GM19239 (cell line): ENCODE results near the gene PNPLA8.
"Not testable (repeated sequence)": the region's sequence is repeated elsewhere in the genome, so short reads cannot be mapped to it uniquely, and the experiment has no call there.

Experiments used
- DNase-seq: peaks from one replicate; pipeline ENCODE4 v3.0.0; 2011; ENCODE audit warnings: low spot score; ENCODE audit not compliant: insufficient read length
- FAIRE-seq: peaks from 2 replicates; lab custom pipeline; 2011; peaks lifted over from hg19 to GRCh38; lab: Jason Lieb, UNC

The PNPLA8 gene, protein sequence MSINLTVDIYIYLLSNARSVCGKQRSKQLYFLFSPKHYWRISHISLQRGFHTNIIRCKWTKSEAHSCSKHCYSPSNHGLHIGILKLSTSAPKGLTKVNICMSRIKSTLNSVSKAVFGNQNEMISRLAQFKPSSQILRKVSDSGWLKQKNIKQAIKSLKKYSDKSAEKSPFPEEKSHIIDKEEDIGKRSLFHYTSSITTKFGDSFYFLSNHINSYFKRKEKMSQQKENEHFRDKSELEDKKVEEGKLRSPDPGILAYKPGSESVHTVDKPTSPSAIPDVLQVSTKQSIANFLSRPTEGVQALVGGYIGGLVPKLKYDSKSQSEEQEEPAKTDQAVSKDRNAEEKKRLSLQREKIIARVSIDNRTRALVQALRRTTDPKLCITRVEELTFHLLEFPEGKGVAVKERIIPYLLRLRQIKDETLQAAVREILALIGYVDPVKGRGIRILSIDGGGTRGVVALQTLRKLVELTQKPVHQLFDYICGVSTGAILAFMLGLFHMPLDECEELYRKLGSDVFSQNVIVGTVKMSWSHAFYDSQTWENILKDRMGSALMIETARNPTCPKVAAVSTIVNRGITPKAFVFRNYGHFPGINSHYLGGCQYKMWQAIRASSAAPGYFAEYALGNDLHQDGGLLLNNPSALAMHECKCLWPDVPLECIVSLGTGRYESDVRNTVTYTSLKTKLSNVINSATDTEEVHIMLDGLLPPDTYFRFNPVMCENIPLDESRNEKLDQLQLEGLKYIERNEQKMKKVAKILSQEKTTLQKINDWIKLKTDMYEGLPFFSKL

DNA sequence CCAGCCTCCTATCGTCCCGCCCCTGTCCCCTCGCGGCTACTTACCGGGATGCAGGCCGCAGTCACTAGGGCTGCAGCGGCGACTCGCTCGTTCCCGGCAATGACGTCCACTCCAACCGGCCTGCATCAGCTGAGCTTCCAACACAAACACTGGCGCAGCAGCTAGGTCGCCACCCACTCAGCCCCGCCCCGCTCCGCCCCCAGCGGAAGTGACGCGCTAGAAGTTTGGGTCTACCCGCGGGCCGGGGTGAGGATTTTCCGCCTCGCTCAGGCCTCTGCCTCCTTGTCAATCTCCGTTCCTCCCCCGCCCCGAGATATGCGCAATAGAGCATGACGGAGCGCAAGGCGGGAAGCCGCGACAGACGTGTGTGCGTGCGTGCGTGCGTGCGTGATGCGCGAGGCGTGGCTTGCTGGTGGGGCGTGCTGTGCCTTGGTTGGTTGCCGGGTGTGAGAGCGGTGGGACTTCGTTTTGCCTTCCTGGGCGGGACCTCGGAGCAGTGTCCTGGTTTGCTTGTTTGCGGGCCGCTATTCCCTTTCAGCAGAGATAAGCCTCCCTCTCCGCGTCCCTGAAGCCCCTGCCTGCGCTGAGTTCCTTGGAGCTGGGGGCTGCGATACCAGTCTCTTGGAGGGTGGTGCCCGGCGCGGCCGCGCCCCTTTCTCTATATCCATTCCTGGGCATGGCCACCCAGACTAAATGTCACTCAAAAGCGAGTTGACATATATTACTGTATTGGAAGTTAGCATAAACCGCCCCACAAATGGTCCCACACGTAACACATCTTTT is at the start of gene PNPLA8:
Gene PNPLA8, minus strand, starts transcription at position 151 of the 783 bp plus-strand sequence. CDS start 10,644 bp downstream, outside the sequence.
- peak; percentile 96 for FAIRE-seq
- peak; percentile 80 for DNase-seq

DNA sequence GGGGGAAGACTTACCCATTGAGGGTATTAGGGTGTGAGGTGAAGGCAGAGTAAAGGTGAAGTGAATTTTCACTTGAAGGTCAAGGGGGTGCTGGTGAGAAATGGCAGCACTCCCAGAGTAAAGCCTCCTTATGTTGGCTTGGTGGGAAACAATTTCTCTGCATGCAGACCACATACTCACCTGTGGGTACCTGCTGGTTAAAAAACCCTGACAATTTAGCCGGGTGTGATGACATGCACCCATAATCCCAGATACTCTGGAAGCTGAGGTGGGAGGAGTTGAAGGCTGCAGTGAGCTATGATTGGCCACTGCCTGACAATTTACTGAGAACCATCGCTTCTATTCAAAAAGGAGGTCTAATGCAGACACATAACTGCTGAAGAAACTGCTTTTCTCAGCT is 49.2 kb upstream of the PNPLA8 start:
- no peak for DNase-seq
- FAIRE-seq = no peak

DNA sequence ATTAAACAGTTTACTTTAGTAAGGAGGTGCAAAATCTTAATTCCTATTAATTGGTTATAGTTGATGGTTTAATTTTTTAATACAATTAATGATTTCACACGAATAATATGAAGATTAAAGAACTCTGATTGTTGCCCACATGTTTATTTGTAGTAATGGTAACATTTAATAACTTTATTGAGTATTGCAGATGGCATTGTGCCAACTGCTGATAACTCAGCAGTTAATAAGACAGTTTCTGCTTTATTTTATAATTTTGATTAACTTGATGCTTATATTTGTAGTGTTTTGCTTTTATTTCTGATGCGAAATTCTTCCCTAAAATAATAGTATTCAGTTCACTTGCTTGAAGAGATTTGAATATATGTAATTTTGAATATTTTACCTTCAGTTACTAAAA is 46.5 kb upstream of the PNPLA8 start:
- no peak for FAIRE-seq

DNA sequence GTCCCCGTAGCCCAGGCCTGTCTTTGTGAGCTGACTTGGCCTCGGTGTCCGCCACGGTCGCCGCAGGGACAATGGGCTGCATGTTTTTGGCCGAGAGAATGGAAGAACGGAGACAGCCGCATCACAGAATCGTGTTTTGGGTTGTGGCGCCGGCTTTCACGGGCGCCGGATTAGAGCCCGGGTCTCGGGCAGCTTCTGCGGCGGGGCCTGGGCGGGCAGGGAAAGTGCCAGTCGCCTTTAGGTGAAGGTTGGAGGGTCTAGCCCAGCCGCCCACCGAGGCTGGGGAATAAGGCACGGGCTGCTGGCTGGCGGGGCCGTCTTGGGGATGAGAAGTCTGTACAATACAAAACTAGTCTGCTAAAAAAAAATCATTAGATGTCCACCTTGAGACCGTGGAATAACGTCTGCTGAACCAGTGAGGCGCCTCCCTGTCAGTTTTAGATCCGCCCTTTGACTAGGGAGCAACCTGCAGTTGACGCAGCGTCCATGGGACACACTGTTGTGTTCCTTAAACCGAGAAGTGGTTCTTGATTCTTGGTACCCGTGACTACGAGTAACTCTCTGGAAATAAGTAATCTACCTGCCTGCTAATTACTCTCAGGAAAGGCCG is 44.3 kb upstream of the PNPLA8 start:
- DNase-seq (no peak), FAIRE-seq (no peak)

More for the DNA sequence above, 46.5 kb upstream of the PNPLA8 start:
- no peak for DNase-seq

DNA sequence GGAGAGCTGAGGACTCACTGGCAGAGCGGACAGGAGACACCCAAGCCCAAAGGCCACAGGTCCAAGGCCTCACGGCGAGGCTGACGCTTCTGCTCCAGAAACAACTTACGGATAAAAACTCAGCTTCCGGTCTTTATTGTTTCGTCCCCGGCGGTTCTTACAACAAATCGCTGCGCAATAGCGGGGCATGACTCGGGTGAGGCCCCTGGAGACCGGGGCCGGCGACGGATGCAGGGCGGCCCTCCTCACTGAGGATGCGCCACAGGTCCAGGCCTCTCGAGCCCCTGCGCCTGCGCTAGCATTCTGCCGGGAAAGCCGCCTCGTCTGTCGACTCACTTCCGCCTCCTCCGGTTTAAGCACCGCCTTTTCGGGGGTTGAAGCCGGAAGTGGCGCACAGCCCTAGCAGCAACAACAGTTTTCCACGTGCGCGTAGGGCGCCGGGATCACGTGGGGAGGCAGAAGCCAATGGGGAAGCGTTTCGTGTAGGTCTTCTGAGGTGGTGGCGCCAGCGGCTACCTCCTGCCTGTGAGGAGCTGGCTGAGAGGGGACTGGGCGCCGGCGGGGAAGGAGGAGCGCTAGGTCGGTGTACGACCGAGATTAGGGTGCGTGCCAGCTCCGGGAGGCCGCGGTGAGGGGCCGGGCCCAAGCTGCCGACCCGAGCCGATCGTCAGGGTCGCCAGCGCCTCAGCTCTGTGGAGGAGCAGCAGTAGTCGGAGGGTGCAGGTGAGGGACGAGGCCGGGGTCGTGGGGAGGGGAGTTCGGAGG is 43.6 kb upstream of the PNPLA8 start, which contains the start of the genes DNAJB9 and THAP5:
Gene DNAJB9, plus strand, starts transcription at position 494 of the 765 bp plus-strand sequence. CDS start 1,853 bp downstream, outside the sequence.
Gene THAP5, minus strand, starts transcription at position 326 of the 765 bp plus-strand sequence. Its CDS starts 137 bp downstream, at position 189.
- DNase-seq = peak; percentile 87
- FAIRE-seq = peak; percentile 99

DNA sequence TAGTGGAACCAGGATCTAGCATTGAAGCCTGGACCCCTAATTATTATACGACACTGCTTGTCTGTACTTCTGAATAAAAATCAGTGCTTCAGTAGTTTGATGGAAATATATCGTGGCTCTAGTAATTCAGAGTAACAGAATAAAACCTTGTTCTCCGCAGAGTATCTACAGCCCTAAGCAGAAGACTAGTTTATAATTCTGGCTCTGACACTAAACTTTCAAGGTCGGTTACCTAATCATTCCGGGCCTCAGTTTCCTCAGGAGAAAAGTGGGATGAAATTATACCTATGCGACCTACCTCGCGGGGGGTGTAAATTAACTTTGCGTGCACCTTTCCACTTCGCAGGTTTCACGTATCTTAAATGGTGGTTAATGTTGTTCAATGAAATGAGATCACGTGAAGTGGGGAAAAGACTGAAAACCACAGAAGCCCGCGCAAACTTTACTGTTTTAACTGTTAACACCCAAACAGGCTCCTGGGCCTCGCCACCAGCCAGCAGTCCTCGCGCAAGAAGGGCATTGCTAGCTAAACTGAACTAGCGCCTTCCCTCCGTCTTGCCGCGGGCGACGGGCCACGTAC is 43.0 kb upstream of the PNPLA8 start:
- no peak for DNase-seq
- peak; percentile 33 for FAIRE-seq

DNA sequence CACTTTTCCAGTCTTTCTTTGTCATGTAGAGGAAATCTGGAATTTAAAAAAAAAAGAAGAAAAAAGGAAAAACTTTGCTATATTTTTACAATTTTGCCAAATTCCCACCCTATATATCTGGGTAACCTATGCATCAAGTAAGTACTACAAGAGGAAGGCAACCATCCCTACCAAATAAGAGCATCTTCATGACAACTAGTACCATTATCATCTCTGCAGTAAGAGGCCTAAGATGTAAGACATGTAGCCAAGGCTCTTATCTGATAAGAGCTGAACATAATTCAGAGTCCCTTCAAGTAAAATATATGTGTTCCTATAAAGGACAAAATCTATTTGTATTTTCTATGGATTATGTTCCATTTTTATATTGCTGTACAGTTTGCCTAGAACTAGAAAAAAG is 40.1 kb upstream of the PNPLA8 start:
- FAIRE-seq (no peak), DNase-seq (no peak)

DNA sequence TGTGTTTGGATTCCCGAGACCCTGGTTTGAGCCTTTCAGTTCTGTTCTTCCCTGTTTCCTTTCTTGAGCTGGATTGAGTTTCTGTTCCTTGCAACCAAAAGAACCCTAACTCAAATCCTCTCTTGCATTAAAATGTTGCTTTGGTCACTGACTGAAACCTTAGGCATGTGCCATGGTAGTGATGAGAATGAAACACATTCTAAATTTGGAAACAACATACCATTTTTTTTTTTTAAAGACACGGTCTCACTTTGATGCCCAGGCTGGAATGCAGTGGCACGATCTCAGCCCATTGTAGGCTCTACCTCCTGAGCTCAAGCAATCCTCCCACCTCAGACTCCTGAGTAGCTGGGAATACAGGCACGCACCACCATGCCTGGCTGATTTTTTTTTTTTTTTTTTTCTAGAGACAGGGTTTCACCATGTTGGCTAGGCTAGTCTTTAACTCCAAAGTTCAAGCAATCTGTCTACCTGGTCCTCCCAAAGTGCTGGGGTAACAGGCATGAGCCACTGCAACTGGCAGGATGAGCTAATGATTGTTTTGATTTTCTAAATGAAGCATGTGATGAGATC is 35.2 kb upstream of the PNPLA8 start:
- FAIRE-seq (no peak), DNase-seq (no peak)

DNA sequence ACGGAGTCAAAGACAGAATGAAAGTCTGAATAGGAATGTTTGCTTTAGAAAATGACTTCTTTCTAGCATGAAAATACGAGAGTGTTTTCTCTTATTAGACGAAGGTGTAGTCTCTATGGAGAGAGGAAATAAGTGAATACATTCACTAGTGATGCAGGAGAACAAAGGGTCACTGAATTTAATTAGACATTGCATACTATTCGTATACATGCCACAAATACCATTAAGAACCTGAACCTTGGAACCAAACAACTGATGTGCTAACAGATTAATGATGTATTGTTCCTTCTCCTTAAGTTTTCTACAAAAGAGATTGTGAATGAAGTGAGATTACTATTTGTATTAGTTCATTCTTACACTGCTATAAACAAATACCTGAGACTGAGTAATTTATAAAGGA is 33.3 kb upstream of the PNPLA8 start:
- DNase-seq (no peak), FAIRE-seq (peak; percentile 23)

DNA sequence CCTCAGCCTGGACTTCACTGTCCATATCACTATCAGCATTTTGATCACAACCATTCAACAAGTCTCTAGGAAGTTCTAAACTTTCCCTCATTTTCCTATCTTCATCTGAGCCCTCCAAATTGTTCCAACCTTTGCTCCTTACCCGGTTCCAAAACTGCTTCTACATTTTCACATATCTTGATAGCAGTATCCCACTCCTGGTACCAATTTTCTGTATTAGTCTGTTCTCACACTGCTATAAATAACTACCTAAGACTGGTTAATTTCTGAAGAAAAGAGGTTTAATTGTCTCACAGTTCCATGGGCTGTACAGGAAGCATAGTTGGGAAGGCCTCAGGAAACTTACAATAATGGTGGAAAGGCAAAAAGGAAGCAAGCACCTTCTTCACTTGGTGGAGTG is 31.7 kb upstream of the PNPLA8 start:
- FAIRE-seq (no peak), DNase-seq (no peak)

DNA sequence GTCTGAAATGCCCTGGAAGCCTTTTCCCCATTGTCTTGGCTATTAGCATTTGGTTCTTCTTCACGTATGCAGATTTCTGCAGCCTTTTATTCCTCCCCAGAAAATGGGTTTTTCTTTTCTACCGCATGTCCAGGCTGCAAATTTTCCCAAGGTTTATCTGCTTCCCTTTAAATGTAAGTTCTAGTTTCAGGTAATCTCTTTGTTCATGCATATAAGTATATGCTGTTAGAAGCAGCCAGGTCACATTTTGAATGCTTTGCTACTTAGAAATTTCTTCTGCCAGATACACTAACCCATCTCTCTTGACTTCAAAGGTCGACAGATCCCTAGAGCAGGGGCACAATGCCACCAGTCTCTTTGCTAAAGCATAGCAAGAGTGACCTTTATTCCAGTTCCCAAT is 31.3 kb upstream of the PNPLA8 start:
- FAIRE-seq = no peak

DNA sequence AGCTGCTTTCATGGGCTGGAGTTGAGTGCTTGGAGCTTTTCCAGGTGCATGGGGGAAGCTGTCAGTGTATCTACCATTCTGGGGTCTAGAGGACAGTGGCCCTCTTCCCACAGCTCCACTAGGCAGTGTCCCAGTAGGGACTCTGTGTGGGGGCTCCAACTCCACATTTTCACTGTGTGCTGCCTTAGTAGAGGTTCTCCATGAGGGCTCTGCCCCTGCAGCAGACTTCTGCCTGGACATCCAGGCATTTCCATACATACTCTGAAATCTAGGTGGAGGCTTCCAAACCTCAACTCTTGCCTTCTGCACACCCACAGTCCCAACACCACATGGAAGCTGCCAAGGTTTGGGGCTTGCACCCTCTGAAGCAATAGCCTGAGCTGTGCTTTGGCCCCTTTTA is 30.7 kb upstream of the PNPLA8 start:
- not testable (repeated sequence) for DNase-seq, FAIRE-seq

More for the DNA sequence above, 31.3 kb upstream of the PNPLA8 start:
- DNase-seq = no peak

DNA sequence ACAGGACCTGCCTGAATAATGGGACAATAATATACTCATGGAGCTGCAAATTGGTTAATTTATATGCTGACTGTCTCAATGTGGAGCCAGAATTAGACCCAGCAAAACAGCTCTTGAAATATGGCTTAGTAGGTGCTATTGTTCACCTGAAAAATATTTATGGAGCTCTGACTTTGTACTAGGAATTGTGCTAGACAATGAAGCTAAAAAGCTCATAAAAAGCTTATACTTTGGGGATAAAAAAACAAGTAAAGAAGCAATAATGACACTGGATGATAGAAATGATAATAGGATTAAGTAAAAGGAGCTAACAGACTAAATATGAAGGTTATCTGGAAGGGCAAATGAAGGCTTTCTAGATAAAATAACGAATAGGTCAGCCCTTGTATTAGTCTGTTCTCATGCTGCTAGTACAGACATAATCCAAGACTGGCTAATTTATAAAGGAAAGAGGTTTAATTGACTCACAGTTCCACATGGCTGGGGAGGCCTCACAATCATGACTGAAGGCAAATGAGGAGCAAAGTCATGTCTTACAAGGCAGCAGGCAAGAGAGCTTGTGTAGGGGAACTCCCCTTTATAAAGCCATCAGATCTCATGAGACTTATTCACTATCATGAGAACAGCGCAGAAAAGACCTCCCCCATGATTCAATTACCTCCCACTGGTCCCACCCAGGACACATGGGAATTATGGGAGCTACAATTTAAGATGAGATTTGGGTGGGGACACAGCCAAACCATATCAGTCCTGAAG is 22.4 kb upstream of the PNPLA8 start:
- not testable (repeated sequence) for FAIRE-seq, DNase-seq

DNA sequence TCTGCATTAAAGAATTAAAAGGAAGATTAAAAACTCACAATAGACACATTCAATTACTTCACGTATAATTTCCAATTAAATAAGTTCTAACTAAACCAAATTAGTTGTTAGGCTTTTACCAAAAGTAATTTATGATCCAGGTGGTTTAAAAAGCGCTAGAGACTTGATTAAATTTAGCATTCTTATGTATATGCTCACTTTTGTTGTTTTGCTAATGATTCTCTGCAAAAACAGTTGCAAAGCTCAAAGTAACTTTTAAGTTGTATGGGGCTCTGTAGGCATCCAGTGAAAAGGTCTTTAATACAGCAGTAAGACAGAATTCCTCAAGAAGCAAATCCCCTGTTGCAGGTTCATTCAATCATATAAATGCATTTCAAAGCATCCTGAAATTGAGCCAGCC is 15.5 kb upstream of the PNPLA8 start:
- DNase-seq = no peak
- FAIRE-seq = no peak

DNA sequence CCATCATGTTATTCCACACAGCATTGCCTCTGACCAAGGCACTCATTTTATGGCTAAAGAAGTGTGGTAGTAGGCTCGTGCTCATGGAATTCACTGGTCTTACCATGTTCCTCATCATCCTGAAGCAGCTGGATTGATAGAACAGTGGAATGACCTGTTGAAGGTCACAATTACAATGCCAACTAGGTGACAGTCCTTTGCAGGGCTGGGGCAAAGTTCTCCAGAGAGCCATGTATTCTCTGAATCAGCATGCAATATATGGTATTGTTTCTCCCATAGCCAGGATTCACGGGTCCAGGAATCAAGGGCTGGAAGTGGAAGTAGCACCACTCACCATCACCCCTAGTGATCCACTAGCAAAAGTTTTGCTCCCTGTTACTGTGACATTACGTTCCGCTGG is 12.8 kb upstream of the PNPLA8 start:
- not testable (repeated sequence) for FAIRE-seq, DNase-seq

DNA sequence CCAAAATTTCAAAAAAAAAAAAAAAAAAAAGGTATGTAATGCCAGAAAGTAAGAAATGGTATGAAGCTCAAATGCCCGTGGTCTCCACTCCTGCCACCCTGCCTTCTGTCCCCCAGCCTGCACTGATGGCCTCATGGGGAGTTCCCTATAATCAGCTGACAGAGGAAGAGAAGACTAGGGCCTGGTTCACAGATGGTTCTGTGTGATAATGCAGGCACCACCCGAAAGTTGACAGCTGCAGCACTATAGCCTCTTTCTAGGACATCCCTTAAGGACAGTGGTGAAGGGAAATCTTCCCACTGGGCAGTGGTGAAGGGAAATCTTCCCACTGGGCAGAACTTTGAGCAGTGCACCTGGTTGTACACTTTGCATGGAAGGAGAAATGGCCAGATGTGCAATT is 12.3 kb upstream of the PNPLA8 start:
- DNase-seq, FAIRE-seq: not testable (repeated sequence)

DNA sequence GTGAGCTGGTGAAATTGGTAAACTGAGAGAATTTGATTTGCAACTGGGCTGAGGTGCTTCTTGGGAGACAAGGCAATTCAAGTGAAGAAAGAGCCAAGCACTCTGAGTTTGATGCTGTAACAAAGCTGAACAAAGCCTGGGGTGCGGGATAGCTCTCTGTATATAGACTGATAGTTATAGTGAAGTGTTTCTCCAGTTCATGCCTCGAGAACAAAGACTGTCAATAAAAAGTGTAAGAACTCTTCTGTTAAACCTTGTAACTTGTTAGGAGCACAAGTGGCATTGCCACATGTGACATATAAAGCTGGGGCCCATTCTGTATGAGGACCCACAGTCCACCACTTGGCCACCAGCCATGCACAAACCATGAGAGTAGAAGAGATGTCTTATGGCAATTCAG is 11.3 kb upstream of the PNPLA8 start:
- DNase-seq = no peak
- FAIRE-seq = no peak

DNA sequence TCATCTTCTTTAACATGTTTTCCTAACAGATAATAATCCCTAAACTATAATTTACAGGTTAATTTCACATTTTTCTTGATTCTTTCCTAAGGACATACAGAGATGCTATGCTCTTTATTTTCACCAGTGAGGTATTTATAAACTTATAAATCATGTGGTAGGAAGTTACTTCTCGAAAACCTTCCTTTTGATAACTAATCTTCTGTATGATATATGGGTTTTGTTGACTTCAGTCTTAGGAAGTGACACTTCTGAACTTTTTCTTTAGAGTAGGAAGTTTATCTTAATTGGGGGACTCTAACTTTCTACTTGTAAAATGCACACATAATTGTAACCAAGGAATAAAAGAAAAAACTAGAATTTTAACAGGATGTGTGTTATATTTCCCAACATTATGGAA is 9.8 kb upstream of the PNPLA8 start:
- no peak for FAIRE-seq

More for the DNA sequence above, 9.8 kb upstream of the PNPLA8 start:
- DNase-seq = no peak
